HG03354 (cell line): ENCODE results near the gene SFI1.
"Not testable (repeated sequence)": the region's sequence is repeated elsewhere in the genome, so short reads cannot be mapped to it uniquely, and the experiment has no call there.

Experiments
- ATAC-seq: cut with Tn5 transposase; IDR thresholded peaks from one replicate; pipeline ENCODE4 v1.9.1; 2021; ENCODE audit warnings: mild to moderate bottlenecking; ENCODE audit not compliant: unreplicated experiment, poor library complexity, severe bottlenecking

The SFI1 gene

GRCh38 chr22:31585161-31585859 is 89.0 kb downstream of the SFI1 start:
- no peak for ATAC-seq

GRCh38 chr22:31586137-31586920 is 90.0 kb downstream of the SFI1 start:
- ATAC-seq, result no peak

GRCh38 chr22:31588970-31589675 is 92.8 kb downstream of the SFI1 start:
- no peak for ATAC-seq

- not testable (repeated sequence) for ATAC-seq
These were observed 93.8 kb downstream of the SFI1 start for GRCh38 chr22:31590161-31590560.

- ATAC-seq, result no peak
These were observed 98.9 kb downstream of the SFI1 start for GRCh38 chr22:31595271-31595670.

- no peak for ATAC-seq
These were observed 106.1 kb downstream of the SFI1 start for GRCh38 chr22:31602259-31602952.

- ATAC-seq, result no peak
These were observed 106.8 kb downstream of the SFI1 start for GRCh38 chr22:31603081-31603525.

- ATAC-seq, result no peak
These were observed 107.2 kb downstream of the SFI1 start for GRCh38 chr22:31603574-31603973.

- no peak for ATAC-seq
These were observed 107.9 kb downstream of the SFI1 start for GRCh38 chr22:31604137-31604705.

GRCh38 chr22:31604746-31605705 is 108.7 kb downstream of the SFI1 start:
- ATAC-seq, result no peak

GRCh38 chr22:31605851-31606585 is 109.7 kb downstream of the SFI1 start:
- no peak for ATAC-seq

- no peak for ATAC-seq
These were observed 111.4 kb downstream of the SFI1 start for GRCh38 chr22:31607696-31608095.

- no peak for ATAC-seq
These were observed 113.4 kb downstream of the SFI1 start for GRCh38 chr22:31609716-31610115.

- ATAC-seq, result no peak
These were observed 114.3 kb downstream of the SFI1 start for GRCh38 chr22:31610611-31611010.

GRCh38 chr22:31611061-31611760 is 114.9 kb downstream of the SFI1 start:
- ATAC-seq, result no peak

- ATAC-seq, result no peak
These were observed 116.6 kb downstream of the SFI1 start for GRCh38 chr22:31612891-31613285.

- ATAC-seq, result no peak
These were observed 117.1 kb downstream of the SFI1 start for GRCh38 chr22:31613286-31613903.
